ENCODE results near the gene EPX.

DNA sequence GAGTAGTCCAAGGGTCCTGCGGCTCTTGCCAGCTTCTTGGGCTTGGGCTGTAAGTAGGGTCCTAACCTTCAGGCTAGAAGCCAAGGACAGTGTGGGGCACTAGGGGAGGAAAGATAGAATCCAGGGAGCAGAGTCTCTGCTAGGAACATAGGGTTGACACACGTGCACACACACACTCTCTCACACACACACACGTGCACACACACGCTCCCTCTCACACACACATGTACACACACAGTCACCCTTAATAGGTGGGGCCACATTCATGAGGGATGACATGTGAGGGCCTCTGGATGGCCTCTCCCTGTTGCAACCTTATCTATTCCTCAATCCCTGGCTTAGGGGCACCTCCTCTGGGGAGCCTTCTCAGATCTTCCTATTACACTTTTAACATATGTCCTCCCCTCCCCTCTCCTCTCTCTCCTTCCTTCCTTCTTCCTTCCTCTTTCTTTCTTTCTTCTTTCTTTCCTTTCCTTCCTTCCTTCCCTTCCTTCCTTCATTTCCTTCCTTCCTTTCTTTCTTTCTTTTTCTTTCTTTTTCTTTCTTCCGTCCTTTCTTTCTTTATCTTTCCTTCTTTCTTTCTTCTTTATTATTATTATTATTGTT, 3.1 kb downstream of the EPX start:
- TF ChIP-seq, protein P1, sequence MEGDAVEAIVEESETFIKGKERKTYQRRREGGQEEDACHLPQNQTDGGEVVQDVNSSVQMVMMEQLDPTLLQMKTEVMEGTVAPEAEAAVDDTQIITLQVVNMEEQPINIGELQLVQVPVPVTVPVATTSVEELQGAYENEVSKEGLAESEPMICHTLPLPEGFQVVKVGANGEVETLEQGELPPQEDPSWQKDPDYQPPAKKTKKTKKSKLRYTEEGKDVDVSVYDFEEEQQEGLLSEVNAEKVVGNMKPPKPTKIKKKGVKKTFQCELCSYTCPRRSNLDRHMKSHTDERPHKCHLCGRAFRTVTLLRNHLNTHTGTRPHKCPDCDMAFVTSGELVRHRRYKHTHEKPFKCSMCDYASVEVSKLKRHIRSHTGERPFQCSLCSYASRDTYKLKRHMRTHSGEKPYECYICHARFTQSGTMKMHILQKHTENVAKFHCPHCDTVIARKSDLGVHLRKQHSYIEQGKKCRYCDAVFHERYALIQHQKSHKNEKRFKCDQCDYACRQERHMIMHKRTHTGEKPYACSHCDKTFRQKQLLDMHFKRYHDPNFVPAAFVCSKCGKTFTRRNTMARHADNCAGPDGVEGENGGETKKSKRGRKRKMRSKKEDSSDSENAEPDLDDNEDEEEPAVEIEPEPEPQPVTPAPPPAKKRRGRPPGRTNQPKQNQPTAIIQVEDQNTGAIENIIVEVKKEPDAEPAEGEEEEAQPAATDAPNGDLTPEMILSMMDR (conservative IDR thresholded peaks at IDR 0.05 in 1 of 2, IDR thresholded peaks at IDR 0.05 in 1 of 2; ENCODE audit: low read depth in 1 of 2, low read length in 2 of 2) = no peak
- TF ChIP-seq EZH2 (IDR thresholded peaks at IDR 0.05; ENCODE audit: low read length, missing control alignments) = no peak
